Testis (tissue), 3 donors: ENCODE results near the gene BRI3BP. TPM values are rescaled to one million over a fixed set of nuclear protein-coding genes. Genes with fewer than 3 reads are reported as not detected.

Source experiments
- DNase-seq: peaks from one replicate; pipeline ENCODE4 v3.0.0-alpha.2; 2019
- H3K27ac ChIP-seq, 2 donors: fragments of 200-600 bp; sonication (generic); one replicate each; pipeline ENCODE4 v1.5.1; 2019
- H3K27me3 ChIP-seq: fragments of 200-600 bp; sonication (generic); one replicate; pipeline ENCODE4 v1.5.1; 2019
- H3K36me3 ChIP-seq: fragments of 200-600 bp; sonication (generic); one replicate; pipeline ENCODE4 v1.5.1; 2017; ENCODE audit warnings: low read depth; ENCODE audit errors: missing control alignments
- H3K4me1 ChIP-seq: fragments of 200-600 bp; sonication (generic); one replicate; pipeline ENCODE4 v1.5.1; 2019
- H3K4me3 ChIP-seq, 2 donors: fragments of 200-600 bp; sonication (generic); one replicate each; pipeline ENCODE4 v1.5.1; 2017 to 2019
- H3K9me3 ChIP-seq: fragments of 200-600 bp; sonication (generic); one replicate; pipeline ENCODE4 v1.5.1; 2017
- POLR2A ChIP-seq: fragments of 450-650 bp; IDR thresholded peaks from one replicate; pipeline ENCODE4 v1.6.1; 2017; ENCODE audit warnings: antibody characterized with exemption, mild to moderate bottlenecking, moderate library complexity
- WGBS, 2 donors: methylation state at CpG; one replicate each; pipeline ENCODE4 v1.1.5; 2018; 5-methylcytosine and 5-hydroxymethylcytosine counted together
- intact Hi-C: fragments of 100-400 bp; cut with DNase I; formaldehyde crosslinking; loops from one replicate; pipeline ENCODE4 v1.15.1; 2023; ENCODE audit warnings: low total_unique reads
- polyA plus RNA-seq: library from polyadenylated mRNA; stranded (reverse); fragments of 350-450 nt; fragmentation: Illumina TruSeq; extraction: RNeasy Lipid Tissue Mini Kit (QIAGEN cat#74804); gene quantifications from one replicate; pipeline ENCODE4 v1.2.3, GENCODE V29; 2014; ENCODE audit warnings: low read depth, low replicate concordance; ENCODE audit not compliant: insufficient read depth
- total RNA-seq, 2 donors: library from RNA; depleted of rRNA; stranded (reverse); fragments of >200 nt; gene quantifications; one replicate each; pipeline ENCODE4 v1.2.3, GENCODE V29; 2016
- TF ChIP-seq, protein P1 (sequence below), 3 experiments: fragments of 450-650 bp in 2 of 3; fragments of 200-600 bp in 1 of 3; sonication (generic) in 1 of 3; IDR thresholded peaks; one replicate each; pipeline ENCODE4 v1.5.1; 2016 to 2019; ENCODE audit warnings: antibody characterized with exemption in 3 of 3, mild to moderate bottlenecking in 2 of 3, moderate library complexity in 1 of 3

The BRI3BP gene
- total and polyA plus RNA-seq, 3 donors from 2014 or later, result 3.5 to 3.8 (median 3.5) TPM

GRCh38 chr12:124964251-124964650 is 29.2 kb upstream of the BRI3BP start:
- H3K36me3 ChIP-seq, result no peaks in the 10 kb centered on the region
- no peaks in the 10 kb centered on the region for H3K9me3 ChIP-seq
- TF ChIP-seq, protein P1, sequence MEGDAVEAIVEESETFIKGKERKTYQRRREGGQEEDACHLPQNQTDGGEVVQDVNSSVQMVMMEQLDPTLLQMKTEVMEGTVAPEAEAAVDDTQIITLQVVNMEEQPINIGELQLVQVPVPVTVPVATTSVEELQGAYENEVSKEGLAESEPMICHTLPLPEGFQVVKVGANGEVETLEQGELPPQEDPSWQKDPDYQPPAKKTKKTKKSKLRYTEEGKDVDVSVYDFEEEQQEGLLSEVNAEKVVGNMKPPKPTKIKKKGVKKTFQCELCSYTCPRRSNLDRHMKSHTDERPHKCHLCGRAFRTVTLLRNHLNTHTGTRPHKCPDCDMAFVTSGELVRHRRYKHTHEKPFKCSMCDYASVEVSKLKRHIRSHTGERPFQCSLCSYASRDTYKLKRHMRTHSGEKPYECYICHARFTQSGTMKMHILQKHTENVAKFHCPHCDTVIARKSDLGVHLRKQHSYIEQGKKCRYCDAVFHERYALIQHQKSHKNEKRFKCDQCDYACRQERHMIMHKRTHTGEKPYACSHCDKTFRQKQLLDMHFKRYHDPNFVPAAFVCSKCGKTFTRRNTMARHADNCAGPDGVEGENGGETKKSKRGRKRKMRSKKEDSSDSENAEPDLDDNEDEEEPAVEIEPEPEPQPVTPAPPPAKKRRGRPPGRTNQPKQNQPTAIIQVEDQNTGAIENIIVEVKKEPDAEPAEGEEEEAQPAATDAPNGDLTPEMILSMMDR (IDR thresholded peaks at IDR 0.05), result no peak
- TF ChIP-seq POLR2A, result no peak
- no peak overlapping the region for H3K4me3 ChIP-seq
- intact Hi-C loops, result no loop called here
- H3K27me3 ChIP-seq, result no peaks in the 10 kb centered on the region
- no peak overlapping the region for H3K27ac ChIP-seq
- DNase-seq, result no peak
- no peaks in the 10 kb centered on the region for H3K4me1 ChIP-seq
- 92 to 95% methylated on average over 18 to 22 of the region's 22 CpGs for WGBS, 2 donors

- TF ChIP-seq, protein P1 (IDR thresholded peaks at IDR 0.05), result no peak
- TF ChIP-seq POLR2A, result no peak
- Histone ChIP-seq H3K9me3 (no peaks in the 10 kb centered on the region), H3K4me1 (no peaks in the 10 kb centered on the region), H3K4me3 (no peak overlapping the region), H3K36me3 (no peaks in the 10 kb centered on the region), H3K27me3 (no peaks in the 10 kb centered on the region), H3K27ac (no peak overlapping the region)
- intact Hi-C loops, result no loop called here
- DNase-seq, result no peak
- WGBS, 2 donors, result 80 to 85% methylated on average over 1 to 15 of the region's 15 CpGs
Observed at GRCh38 chr12:124964836-124965462, 28.5 kb upstream of the BRI3BP start.

DNA sequence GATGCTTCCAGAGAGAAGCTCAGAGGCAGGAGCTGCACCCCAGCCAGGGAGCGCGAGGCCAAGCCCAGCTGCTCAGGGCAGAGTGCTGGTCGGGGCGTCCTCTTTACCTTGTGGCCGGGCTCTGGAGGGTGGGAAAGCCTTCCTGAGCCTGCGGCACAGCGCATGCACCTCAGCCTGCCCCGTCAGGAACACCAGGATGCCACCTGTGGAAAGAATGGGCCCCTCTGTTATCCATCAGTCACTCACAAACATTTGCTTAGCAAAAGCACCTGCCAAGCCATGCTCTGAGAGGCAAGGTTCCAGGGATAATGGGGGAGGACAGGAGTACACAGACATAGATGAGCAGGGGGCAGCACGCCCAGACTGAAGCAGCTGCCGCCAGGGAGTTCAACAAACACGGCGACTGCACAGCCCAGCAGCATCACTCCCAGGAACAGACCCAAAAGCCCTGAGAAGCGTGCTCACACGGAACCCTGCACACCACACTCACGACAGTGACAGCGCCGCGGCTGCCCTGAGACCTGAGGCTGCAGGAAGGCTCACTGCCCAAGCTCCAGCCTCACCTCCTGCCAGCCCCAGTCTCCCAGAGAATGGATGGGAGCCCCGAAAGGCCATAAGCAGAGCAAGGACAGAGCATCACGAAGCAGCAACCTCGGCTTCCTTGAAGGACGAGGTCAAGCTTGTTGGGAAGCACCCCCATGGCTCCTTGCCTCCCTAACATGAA is 26.3 kb upstream of the BRI3BP start:
- H3K4me3 ChIP-seq, result no peak overlapping the region
- no peak for TF ChIP-seq POLR2A
- no peak overlapping the region for H3K27ac ChIP-seq
- 89 to 93% methylated on average over 9 to 22 of the region's 22 CpGs for WGBS, 2 donors
- intact Hi-C loops, result no loop called here
- H3K36me3 ChIP-seq, result no peaks in the 10 kb centered on the region
- H3K4me1 ChIP-seq, result no peaks in the 10 kb centered on the region
- H3K9me3 ChIP-seq, result no peaks in the 10 kb centered on the region
- no peak for DNase-seq
- no peaks in the 10 kb centered on the region for H3K27me3 ChIP-seq

GRCh38 chr12:124968656-124969055 is 24.8 kb upstream of the BRI3BP start:
- H3K4me3 ChIP-seq, result no peak overlapping the region
- no peak for DNase-seq
- no peaks in the 10 kb centered on the region for H3K27me3 ChIP-seq
- no peaks in the 10 kb centered on the region for H3K36me3 ChIP-seq
- no peak for TF ChIP-seq POLR2A
- H3K4me1 ChIP-seq, result no peaks in the 10 kb centered on the region
- intact Hi-C loops, result no loop called here
- 87 to 95% methylated on average over 16 to 17 of the region's 17 CpGs for WGBS, 2 donors
- H3K9me3 ChIP-seq, result no peaks in the 10 kb centered on the region
- no peak overlapping the region for H3K27ac ChIP-seq

- Histone ChIP-seq H3K27ac (no peak overlapping the region), H3K9me3 (no peaks in the 10 kb centered on the region), H3K36me3 (no peaks in the 10 kb centered on the region), H3K27me3 (no peaks in the 10 kb centered on the region), H3K4me1 (no peaks in the 10 kb centered on the region), H3K4me3 (no peak overlapping the region)
- no peak for TF ChIP-seq POLR2A
- intact Hi-C loops, result no loop called here
- no peak for DNase-seq
- WGBS, 2 donors, result 80 to 92% methylated on average over 3 to 25 of the region's 25 CpGs
Observed at GRCh38 chr12:124970647-124971402, 22.6 kb upstream of the BRI3BP start.

DNA sequence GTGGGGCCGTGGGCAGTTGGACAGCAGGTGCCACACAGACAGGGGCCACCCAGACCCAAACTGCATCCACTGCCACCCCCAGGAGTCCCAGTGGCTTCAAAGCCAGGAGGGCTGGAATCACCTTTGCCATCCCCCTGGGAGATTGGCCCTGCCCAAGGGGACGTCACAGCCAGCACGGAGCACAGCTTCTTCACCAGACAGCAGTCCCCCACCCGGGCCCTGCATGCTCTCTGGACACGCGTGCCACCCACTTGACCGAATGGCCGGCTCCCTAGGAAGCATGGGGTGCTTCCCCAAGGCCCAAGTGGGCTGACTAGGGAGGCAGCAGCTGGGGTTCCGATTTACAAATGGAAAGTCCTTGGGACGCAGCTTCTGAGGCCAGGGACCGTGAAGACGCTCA is 21.8 kb upstream of the BRI3BP start:
- no peaks in the 10 kb centered on the region for H3K9me3 ChIP-seq
- intact Hi-C loops, result no loop called here
- 88 to 94% methylated on average over 6 to 12 of the region's 12 CpGs for WGBS, 2 donors
- TF ChIP-seq, protein P1 (IDR thresholded peaks at IDR 0.05), result no peak
- no peak for TF ChIP-seq POLR2A
- no peaks in the 10 kb centered on the region for H3K4me1 ChIP-seq
- no peaks in the 10 kb centered on the region for H3K36me3 ChIP-seq
- H3K27me3 ChIP-seq, result no peaks in the 10 kb centered on the region
- no peak overlapping the region for H3K4me3 ChIP-seq
- no peak for DNase-seq
- H3K27ac ChIP-seq, result no peak overlapping the region
